GM23338 (cell line): ENCODE measurements around the gene WNT8A. TPM values are rescaled to one million over a fixed set of nuclear protein-coding genes. Genes with fewer than 3 reads are reported as not detected.

Experiments used
- ATAC-seq: fragments of 200-7000 bp; cut with Tn5 transposase; 3 replicates; pipeline ENCODE4 v1.9.1; 2020
- DNase-seq: peaks from one replicate; pipeline ENCODE4 v3.0.0-alpha.2; 2015; ENCODE audit warnings: low spot score
- H2AFZ ChIP-seq: fragments of 200-600 bp; sonication (generic); 2 replicates; pipeline ENCODE4 v1.8.0; 2016; ENCODE audit warnings: antibody characterized with exemption, mild to moderate bottlenecking, moderate library complexity
- H3F3A ChIP-seq: fragments of 200-600 bp; sonication (generic); replicated peaks from 2 replicates; pipeline ENCODE4 v1.8.0; 2017; ENCODE audit warnings: antibody characterized with exemption, mixed run types, low read depth
- H3K27ac ChIP-seq: fragments of 200-600 bp; sonication (generic); 2 replicates; pipeline ENCODE4 v1.6.1; 2016; ENCODE audit warnings: low read depth
- H3K27me3 ChIP-seq: fragments of 200-600 bp; sonication (generic); 2 replicates; pipeline ENCODE4 v1.8.0; 2016; ENCODE audit warnings: mild to moderate bottlenecking, mixed run types, moderate library complexity; ENCODE audit not compliant: insufficient read depth
- H3K36me3 ChIP-seq: fragments of 200-600 bp; sonication (generic); 2 replicates; pipeline ENCODE4 v1.8.0; 2016; ENCODE audit warnings: mild to moderate bottlenecking; ENCODE audit not compliant: insufficient read depth
- H3K4me1 ChIP-seq: fragments of 200-600 bp; sonication (generic); 2 replicates; pipeline ENCODE4 v1.8.0; 2016; ENCODE audit warnings: mild to moderate bottlenecking, moderate library complexity; ENCODE audit not compliant: insufficient read depth
- H3K4me2 ChIP-seq: fragments of 200-600 bp; sonication (generic); 2 replicates; pipeline ENCODE4 v1.7.1; 2017; ENCODE audit warnings: mixed run types
- H3K4me3 ChIP-seq: fragments of 200-600 bp; sonication (generic); 2 replicates; pipeline ENCODE4 v1.6.1; 2016; ENCODE audit warnings: mixed run types
- H3K79me2 ChIP-seq: fragments of 200-600 bp; sonication (generic); replicated peaks from 2 replicates; pipeline ENCODE4 v1.8.0; 2017; ENCODE audit warnings: mild to moderate bottlenecking; ENCODE audit not compliant: insufficient read depth
- H3K9me2 ChIP-seq: fragments of 200-600 bp; sonication (generic); 2 replicates; pipeline ENCODE4 v1.8.0; 2017; ENCODE audit not compliant: insufficient read depth
- H4K20me1 ChIP-seq: fragments of 200-600 bp; sonication (generic); replicated peaks from 2 replicates; pipeline ENCODE4 v1.8.0; 2017; ENCODE audit warnings: mild to moderate bottlenecking; ENCODE audit not compliant: insufficient read depth
- H3K27ac Mint-ChIP-seq: 2 replicates; pipeline ENCODE4 v1.8.0; 2020; ENCODE audit warnings: inconsistent platforms, mild to moderate bottlenecking, moderate library complexity, mixed read lengths
- H3K27me3 Mint-ChIP-seq: 3 replicates; pipeline ENCODE4 v1.8.0; 2022; ENCODE audit warnings: low read depth, mild to moderate bottlenecking, moderate library complexity, mixed read lengths, inconsistent platforms; ENCODE audit not compliant: insufficient read depth, poor library complexity
- H3K36me3 Mint-ChIP-seq: 3 replicates; pipeline ENCODE4 v1.8.0; 2021; ENCODE audit warnings: low read depth, mild to moderate bottlenecking, inconsistent platforms, moderate library complexity, mixed read lengths
- H3K4me1 Mint-ChIP-seq: 3 replicates; pipeline ENCODE4 v1.8.0; 2020; ENCODE audit warnings: mild to moderate bottlenecking, inconsistent platforms, mixed read lengths
- H3K4me3 Mint-ChIP-seq: 3 replicates; pipeline ENCODE4 v1.8.0; 2021; ENCODE audit warnings: moderate library complexity, mild to moderate bottlenecking, inconsistent platforms, mixed read lengths
- H3K9me3 Mint-ChIP-seq: 3 replicates; pipeline ENCODE4 v1.8.0; 2020; ENCODE audit warnings: moderate library complexity, mild to moderate bottlenecking, inconsistent platforms, mixed read lengths
- CREB1 ChIP-seq: fragments of 250-450 bp; sonication (Bioruptor Pico); IDR thresholded peaks from 2 replicates; pipeline ENCODE4 v1.5.0; 2020; ENCODE audit warnings: low read depth, mild to moderate bottlenecking, moderate library complexity
- NANOG ChIP-seq: IDR thresholded peaks from 2 replicates; pipeline ENCODE4 v1.6.1; 2016; ENCODE audit warnings: antibody characterized with exemption, borderline replicate concordance
- POLR2AphosphoS5 ChIP-seq: IDR thresholded peaks from 2 replicates; pipeline ENCODE4 v1.6.1; 2016; ENCODE audit warnings: antibody characterized with exemption, low read depth
- STAT1 ChIP-seq: IDR thresholded peaks from one replicate; pipeline ENCODE4 v1.6.1; 2016; ENCODE audit warnings: antibody characterized with exemption; ENCODE audit not compliant: unreplicated experiment
- ZNF114 ChIP-seq: fragments of 250-450 bp; sonication (Bioruptor Pico); IDR thresholded peaks from 2 replicates; pipeline ENCODE4 v1.5.0; 2020; ENCODE audit warnings: mild to moderate bottlenecking, moderate library complexity
- ZNF331 ChIP-seq: fragments of 250-450 bp; sonication (Bioruptor Pico); IDR thresholded peaks from 2 replicates; pipeline ENCODE4 v1.5.0; 2020; ENCODE audit warnings: low read depth, mild to moderate bottlenecking, moderate library complexity
- polyA plus RNA-seq: library from polyadenylated mRNA; unstranded; fragments of >200 nt; fragmentation: Nextera tagmentation; extraction: Ambion mirVana; gene quantifications from 2 replicates; pipeline ENCODE4 v1.2.1, GENCODE V29; 2016
- total RNA-seq: library from RNA; depleted of rRNA; stranded (reverse); fragments of >200 nt; shearing (Covaris generic); gene quantifications from 2 replicates; pipeline ENCODE4 v1.2.3, GENCODE V29; 2014
- TF ChIP-seq, protein P1 (sequence below): fragments of 250-450 bp; sonication (Bioruptor Pico); IDR thresholded peaks from 2 replicates; pipeline ENCODE4 v1.5.0; 2020; ENCODE audit warnings: mild to moderate bottlenecking, moderate library complexity
- TF ChIP-seq, protein P2 (sequence below): IDR thresholded peaks from 2 replicates; pipeline ENCODE4 v1.6.1; 2016; ENCODE audit warnings: antibody characterized with exemption

WNT8A gene
- total and polyA plus RNA-seq, 2 experiments from 2014 or later = not detected

DNA sequence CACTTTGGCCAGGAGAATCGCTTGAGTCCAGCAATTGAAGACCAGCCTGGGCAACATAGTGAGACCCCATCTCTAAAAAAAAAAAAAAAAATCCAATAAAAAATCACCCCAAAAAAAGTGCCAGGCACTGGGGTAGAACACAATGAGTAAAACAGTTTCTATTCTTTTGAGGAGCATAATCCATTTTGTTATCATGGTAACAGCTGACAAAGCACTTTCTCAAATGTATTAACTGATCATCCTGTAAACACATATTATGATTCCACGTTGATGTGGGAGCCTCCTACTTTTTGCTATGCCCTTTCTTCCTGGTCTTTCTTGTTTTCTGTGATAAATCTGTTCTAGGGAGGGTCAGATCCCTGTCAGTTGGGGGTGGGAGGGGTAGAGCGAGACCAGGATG is 30.3 kb upstream of the WNT8A start (continued):
- TF ChIP-seq, protein P1, sequence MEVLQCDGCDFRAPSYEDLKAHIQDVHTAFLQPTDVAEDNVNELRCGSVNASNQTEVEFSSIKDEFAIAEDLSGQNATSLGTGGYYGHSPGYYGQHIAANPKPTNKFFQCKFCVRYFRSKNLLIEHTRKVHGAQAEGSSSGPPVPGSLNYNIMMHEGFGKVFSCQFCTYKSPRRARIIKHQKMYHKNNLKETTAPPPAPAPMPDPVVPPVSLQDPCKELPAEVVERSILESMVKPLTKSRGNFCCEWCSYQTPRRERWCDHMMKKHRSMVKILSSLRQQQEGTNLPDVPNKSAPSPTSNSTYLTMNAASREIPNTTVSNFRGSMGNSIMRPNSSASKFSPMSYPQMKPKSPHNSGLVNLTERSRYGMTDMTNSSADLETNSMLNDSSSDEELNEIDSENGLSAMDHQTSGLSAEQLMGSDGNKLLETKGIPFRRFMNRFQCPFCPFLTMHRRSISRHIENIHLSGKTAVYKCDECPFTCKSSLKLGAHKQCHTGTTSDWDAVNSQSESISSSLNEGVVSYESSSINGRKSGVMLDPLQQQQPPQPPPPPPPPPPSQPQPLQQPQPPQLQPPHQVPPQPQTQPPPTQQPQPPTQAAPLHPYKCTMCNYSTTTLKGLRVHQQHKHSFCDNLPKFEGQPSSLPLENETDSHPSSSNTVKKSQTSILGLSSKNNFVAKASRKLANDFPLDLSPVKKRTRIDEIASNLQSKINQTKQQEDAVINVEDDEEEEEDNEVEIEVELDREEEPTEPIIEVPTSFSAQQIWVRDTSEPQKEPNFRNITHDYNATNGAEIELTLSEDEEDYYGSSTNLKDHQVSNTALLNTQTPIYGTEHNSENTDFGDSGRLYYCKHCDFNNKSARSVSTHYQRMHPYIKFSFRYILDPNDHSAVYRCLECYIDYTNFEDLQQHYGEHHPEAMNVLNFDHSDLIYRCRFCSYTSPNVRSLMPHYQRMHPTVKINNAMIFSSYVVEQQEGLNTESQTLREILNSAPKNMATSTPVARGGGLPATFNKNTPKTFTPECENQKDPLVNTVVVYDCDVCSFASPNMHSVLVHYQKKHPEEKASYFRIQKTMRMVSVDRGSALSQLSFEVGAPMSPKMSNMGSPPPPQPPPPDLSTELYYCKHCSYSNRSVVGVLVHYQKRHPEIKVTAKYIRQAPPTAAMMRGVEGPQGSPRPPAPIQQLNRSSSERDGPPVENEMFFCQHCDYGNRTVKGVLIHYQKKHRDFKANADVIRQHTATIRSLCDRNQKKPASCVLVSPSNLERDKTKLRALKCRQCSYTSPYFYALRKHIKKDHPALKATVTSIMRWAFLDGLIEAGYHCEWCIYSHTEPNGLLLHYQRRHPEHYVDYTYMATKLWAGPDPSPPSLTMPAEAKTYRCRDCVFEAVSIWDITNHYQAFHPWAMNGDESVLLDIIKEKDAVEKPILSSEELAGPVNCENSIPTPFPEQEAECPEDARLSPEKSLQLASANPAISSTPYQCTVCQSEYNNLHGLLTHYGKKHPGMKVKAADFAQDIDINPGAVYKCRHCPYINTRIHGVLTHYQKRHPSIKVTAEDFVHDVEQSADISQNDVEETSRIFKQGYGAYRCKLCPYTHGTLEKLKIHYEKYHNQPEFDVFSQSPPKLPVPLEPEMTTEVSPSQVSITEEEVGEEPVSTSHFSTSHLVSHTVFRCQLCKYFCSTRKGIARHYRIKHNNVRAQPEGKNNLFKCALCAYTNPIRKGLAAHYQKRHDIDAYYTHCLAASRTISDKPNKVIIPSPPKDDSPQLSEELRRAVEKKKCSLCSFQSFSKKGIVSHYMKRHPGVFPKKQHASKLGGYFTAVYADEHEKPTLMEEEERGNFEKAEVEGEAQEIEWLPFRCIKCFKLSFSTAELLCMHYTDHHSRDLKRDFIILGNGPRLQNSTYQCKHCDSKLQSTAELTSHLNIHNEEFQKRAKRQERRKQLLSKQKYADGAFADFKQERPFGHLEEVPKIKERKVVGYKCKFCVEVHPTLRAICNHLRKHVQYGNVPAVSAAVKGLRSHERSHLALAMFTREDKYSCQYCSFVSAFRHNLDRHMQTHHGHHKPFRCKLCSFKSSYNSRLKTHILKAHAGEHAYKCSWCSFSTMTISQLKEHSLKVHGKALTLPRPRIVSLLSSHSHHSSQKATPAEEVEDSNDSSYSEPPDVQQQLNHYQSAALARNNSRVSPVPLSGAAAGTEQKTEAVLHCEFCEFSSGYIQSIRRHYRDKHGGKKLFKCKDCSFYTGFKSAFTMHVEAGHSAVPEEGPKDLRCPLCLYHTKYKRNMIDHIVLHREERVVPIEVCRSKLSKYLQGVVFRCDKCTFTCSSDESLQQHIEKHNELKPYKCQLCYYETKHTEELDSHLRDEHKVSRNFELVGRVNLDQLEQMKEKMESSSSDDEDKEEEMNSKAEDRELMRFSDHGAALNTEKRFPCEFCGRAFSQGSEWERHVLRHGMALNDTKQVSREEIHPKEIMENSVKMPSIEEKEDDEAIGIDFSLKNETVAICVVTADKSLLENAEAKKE (CRISPR knock-in tag) = no peak
- TF ChIP-seq ZNF114 (no peak), POLR2AphosphoS5 (no peak)

DNA sequence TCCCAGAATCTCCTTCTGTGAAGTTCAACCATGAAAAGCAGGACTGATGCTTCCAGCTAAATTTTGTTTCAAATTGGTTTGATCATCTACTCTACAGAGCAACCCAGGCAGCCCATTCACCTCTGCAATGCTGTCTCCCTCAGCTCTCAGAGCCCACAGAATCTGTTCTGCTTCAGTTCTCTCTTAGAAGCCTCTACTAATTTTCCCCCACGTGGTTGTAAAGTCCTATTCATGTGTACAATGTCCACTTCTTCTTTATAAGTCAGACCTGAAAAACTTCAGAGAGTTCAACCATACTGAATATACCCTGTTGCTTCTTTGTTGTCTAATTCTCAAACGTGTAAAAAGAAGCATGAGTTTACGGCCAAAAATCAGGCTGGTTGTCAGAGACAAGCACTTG is 29.6 kb upstream of the WNT8A start:
- H2AFZ ChIP-seq = no peak overlapping the region
- peaks cover 6% of the 10 kb centered on the region; the same call in 1 of the 2 replicates for H3K4me1 ChIP-seq
- Mint-ChIP-seq H3K27ac (no peak overlapping the region), H3K4me1 (no peaks in the 10 kb centered on the region), H3K4me3 (no peak overlapping the region), H3K36me3 (no peaks in the 10 kb centered on the region), H3K27me3 (peaks cover 2% of the 10 kb centered on the region), H3K9me3 (no peaks in the 10 kb centered on the region)
- no peaks in the 10 kb centered on the region for H3F3A ChIP-seq
- no peak overlapping the region for H3K27ac ChIP-seq
- no peak overlapping the region for H3K4me3 ChIP-seq
- DNase-seq = no peak
- H3K9me2 ChIP-seq = no peaks in the 10 kb centered on the region
- no peaks in the 10 kb centered on the region for H4K20me1 ChIP-seq
- no peaks in the 10 kb centered on the region for H3K36me3 ChIP-seq
- H3K27me3 ChIP-seq = no peaks in the 10 kb centered on the region
- no peak for ATAC-seq
- no peaks in the 10 kb centered on the region for H3K79me2 ChIP-seq
- H3K4me2 ChIP-seq = no peak overlapping the region
- TF ChIP-seq, protein P1 (CRISPR knock-in tag) = no peak
- TF ChIP-seq, protein P2, sequence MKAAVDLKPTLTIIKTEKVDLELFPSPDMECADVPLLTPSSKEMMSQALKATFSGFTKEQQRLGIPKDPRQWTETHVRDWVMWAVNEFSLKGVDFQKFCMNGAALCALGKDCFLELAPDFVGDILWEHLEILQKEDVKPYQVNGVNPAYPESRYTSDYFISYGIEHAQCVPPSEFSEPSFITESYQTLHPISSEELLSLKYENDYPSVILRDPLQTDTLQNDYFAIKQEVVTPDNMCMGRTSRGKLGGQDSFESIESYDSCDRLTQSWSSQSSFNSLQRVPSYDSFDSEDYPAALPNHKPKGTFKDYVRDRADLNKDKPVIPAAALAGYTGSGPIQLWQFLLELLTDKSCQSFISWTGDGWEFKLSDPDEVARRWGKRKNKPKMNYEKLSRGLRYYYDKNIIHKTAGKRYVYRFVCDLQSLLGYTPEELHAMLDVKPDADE = no peak
- TF ChIP-seq NANOG = no peak
- no peak for TF ChIP-seq ZNF331 (CRISPR knock-in tag)
- TF ChIP-seq STAT1 = no peak
- no peak for TF ChIP-seq CREB1
- no peak for TF ChIP-seq POLR2AphosphoS5
